HG03060 (cell line): Measurements from ENCODE around the gene TIAM1.

Source experiments
- ATAC-seq: cut with Tn5 transposase; IDR thresholded peaks from one replicate; pipeline ENCODE4 v1.9.1; 2021; ENCODE audit warnings: low read depth, moderate number of reproducible peaks; ENCODE audit not compliant: unreplicated experiment

Gene TIAM1

GRCh38 chr21:31356440-31356839 is 12.4 kb upstream of the TIAM1 start:
- ATAC-seq, result no peak

GRCh38 chr21:31354604-31355443 is 10.8 kb upstream of the TIAM1 start:
- no peak for ATAC-seq

DNA sequence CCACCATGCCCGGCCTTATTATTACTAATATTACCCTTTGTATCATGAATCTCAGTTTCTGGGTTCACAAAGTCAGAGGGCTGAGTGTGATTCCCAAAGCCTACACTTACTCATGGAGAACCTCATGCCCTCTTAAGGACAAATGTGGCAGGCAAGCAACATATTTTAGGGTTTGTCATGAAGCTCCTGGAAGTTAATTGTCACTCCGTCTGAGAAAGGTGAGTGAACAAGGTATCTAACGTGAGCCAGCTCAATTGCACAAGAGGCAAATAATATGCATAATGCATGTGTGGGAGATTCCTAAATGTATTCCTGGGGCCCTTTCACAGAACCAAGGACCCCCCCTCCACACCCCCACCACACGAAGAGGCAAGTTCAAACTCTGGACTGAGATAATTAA is 10.1 kb upstream of the TIAM1 start:
- ATAC-seq, result no peak

DNA sequence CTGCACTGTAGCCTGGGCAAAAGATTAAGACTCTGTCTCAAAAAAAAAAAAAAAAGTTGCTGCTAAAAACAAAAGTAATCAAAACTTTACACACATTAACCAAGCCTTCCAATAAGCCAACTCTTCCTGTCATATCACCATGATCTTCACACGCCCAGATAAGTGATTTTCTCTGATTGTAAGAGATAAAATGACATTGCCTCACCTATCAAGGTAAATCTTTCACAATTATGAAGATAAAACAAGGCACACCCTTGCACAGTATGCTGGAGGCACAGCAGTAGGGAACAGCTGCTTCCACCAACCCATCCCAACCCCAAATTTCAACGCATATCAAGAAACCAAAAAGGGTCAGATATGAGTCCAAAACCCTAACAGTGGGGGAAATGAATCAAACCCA is 8.8 kb upstream of the TIAM1 start:
- ATAC-seq, result no peak

DNA sequence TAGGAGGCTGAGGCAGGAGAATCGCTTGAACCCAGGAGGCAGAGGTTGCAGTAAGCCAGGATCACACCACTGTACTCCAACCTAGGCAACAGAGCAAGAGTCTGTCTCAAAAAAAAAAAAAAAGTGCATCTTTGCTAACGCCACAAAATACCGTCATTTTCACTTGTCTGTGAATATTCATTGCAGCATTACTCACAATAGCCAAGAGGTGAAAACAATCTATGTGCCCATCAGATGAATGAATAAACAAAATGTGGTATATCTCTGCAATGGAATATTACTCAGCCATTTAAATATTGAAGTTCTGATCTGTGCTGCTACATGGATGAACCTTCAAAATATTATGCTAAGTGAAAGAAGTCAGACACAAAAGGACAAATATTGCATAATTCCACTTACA is 7.9 kb upstream of the TIAM1 start:
- ATAC-seq, result no peak

DNA sequence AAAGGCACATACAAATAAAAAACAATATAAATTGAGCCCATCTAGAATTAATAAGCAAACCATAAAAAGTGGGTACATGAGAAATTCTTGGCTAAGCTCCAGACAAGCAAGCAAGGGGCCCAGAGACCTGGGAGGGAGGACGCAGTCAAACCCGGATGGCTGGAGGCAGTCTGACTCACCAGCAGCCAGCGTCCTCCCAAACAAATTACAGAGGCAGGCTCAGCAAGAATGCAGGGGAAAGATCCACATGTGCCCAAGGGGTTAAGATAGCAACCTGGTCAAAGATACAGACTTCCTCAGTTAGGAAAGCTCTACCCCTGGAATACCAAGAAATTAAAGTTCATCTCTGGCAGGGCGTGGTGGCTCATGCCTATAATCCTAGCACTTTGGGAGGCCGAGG is 7.4 kb upstream of the TIAM1 start:
- no peak for ATAC-seq

DNA sequence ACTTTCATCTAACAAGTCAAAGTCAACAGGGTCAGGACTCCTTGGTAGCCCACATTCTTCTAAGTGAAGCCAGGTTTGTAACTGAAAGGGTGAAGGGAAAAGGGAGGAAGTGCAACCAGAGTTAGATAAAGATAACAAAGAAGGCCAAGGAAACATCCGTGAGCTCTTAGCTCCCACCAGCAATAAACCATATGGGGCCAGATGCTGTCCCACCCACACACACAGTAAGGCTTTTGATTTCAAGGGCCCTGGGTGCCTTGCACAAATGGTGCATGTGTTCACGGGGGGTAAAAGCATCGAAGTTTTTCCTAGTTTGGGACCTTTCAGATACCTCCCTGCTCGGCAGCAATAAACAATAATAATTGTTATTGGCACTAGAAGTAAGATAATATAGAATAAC is 5.1 kb upstream of the TIAM1 start:
- ATAC-seq, result no peak

- ATAC-seq, result no peak
These were observed 4.1 kb upstream of the TIAM1 start for GRCh38 chr21:31348188-31348587.

DNA sequence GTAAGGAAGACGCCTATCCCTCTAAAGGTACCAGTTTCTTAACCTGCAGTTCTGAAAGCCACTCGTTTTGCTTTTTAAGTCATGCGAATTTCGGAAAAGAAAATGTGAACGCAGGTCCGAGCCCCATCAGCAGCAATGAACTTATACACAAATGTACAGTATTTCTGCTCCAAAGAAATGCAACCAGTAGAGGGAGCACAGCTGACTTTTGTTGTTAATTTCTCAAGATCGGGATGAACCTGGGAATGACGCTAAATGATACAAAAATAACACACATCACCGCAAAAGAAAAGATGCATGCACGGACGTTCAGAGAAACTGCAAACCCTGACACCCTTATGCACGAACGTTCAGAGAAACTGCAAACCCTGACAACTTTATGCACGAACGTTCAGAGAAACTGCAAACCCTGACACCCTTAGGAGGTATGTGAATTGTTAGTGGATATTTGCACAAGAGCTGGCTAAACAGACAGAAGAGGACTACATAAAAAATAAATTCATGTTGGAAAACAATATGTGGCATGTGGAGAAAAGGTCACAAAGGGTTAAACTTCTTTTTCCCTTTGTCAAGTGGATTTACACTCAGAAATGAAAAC is 3.5 kb upstream of the TIAM1 start:
- ATAC-seq, result no peak

DNA sequence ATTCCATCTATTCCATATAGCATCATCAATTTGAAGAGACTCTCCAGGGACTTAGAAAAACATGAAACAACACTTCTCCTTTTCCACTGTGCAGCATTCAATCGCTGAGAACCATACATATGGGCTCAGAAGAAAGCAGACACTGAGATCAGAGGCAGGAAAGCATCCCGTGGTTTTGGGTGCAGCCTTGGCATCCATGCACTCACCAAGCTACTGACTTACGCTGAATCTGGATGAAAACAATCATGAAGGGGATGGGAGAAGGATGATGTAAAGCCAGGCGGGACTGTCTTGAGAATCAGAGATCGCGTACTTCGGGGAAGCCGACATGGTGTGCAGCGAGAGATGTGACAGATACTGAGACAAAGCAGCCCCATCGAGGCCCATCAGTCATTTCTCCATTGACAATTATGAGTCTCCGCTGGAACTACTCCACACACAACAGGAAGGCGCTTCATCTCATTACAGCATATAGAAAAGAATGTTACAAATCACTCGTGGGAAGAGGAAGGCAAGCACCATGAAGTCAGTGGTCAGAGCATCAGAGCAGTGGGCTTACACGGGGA is 2.3 kb upstream of the TIAM1 start:
- no peak for ATAC-seq

GRCh38 chr21:31345136-31345535 is 1.1 kb upstream of the TIAM1 start:
- ATAC-seq, result no peak

GRCh38 chr21:31343030-31343510 is 991 bp downstream of the TIAM1 start:
- no peak for ATAC-seq

DNA sequence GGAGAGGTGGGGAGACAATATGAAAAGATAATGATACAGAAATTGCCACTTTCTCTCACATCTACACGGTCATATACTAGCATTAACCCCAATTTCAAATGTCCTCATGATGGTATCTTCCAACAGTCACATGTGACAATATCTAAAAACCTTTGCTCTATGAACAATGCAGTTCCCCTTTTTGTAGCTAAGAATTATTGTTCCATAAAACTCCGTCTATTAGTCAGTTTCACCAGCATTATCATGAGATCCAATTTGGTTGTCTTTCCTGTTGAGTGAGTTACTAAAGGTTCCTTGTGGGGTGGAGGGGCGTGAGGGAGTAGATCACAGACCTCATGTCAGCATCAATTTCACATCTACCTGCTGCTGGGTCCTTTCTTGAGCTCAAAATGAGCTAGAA is 1.7 kb downstream of the TIAM1 start:
- ATAC-seq, result no peak

- no peak for ATAC-seq
These were observed 3.0 kb downstream of the TIAM1 start for GRCh38 chr21:31340942-31341487.

DNA sequence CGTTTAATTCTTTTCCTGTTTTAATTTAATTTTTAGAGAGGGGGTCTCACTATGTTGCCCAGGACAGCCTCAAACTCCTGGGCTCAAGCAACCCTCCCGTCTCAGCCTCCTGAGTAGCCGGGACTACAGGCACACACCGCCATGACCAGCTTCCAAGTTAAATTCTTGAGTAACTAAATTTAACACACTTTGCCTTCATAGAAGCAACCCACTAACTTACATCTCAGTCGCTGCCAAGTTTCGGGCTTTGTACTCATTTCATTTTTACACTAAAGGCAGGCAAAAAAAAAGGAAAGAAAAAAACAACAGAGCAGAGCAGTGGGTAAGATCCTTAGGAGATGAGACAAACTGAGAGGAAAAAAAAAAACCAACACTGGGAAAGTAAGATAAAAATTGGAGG is 3.5 kb downstream of the TIAM1 start:
- ATAC-seq, result no peak

- no peak for ATAC-seq
These were observed 4.3 kb downstream of the TIAM1 start for GRCh38 chr21:31339721-31340120.

DNA sequence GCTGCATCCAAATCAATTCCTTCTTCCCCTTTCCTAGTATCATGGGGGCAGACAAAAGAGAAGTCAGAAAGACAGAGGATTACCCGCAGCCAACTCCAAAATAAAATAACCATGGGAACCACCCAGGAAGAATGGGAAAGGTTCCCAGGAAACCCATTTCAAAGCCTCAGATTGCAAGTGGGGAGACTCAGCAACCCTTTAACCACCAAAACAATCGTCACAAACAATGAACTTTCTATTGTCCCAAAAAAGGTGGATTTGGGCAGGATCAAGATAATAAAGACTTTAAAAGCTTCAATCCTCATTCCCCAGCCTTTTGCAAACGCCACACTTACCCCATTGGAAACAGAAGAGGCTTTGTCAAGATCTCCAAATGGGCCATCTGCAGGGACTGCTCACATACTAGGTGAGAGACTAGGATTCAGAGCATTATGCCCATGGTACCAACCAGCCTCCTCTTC is 5.1 kb downstream of the TIAM1 start:
- no peak for ATAC-seq

- ATAC-seq, result no peak
These were observed 5.8 kb downstream of the TIAM1 start for GRCh38 chr21:31337996-31338907.

- ATAC-seq, result no peak
These were observed 7.0 kb downstream of the TIAM1 start for GRCh38 chr21:31337086-31337485.

- ATAC-seq, result no peak
These were observed 7.4 kb downstream of the TIAM1 start for GRCh38 chr21:31336739-31337040.
